Superior temporal gyrus (tissue), 1 donor: ENCODE data around the gene PRKCA.
"Not testable (repeated sequence)": the region's sequence is repeated elsewhere in the genome, so short reads cannot be mapped to it uniquely, and the experiment has no call there.

Source experiments
- DNase-seq: peaks from one replicate; pipeline ENCODE4 v3.0.0-alpha.2; 2016; ENCODE audit errors: extremely low spot score

The PRKCA gene

GRCh38 chr17:66682283-66682682 is 379.9 kb downstream of the PRKCA start:
- peak; percentile 65 for DNase-seq

- no peak for DNase-seq
Measured at GRCh38 chr17:66684261-66684660, 381.8 kb downstream of the PRKCA start.

GRCh38 chr17:66684731-66685130 is 382.3 kb downstream of the PRKCA start:
- no peak for DNase-seq

DNA sequence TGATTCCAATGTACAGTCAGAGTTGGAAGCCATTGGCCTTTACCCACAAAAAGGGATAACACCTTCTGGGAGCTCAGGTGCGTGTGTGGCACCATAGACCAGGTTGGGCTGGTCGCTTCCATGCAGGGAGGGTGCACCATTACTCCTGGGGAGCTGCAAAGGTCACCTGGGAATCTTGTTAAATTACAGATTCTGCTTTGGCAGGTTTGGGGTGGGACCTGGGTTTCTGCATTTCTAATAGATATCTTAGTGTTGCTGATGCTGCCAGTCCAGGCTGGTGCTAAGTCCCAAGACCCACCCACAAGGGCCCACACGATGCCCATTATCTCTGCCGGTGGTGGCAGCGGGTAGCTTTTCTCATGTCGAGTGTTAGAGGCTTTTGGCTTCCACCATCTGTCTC is 384.2 kb downstream of the PRKCA start:
- DNase-seq = no peak

- no peak for DNase-seq
Measured at GRCh38 chr17:66687570-66688284, 385.3 kb downstream of the PRKCA start.

GRCh38 chr17:66689221-66689620 is 386.8 kb downstream of the PRKCA start:
- DNase-seq = no peak

DNA sequence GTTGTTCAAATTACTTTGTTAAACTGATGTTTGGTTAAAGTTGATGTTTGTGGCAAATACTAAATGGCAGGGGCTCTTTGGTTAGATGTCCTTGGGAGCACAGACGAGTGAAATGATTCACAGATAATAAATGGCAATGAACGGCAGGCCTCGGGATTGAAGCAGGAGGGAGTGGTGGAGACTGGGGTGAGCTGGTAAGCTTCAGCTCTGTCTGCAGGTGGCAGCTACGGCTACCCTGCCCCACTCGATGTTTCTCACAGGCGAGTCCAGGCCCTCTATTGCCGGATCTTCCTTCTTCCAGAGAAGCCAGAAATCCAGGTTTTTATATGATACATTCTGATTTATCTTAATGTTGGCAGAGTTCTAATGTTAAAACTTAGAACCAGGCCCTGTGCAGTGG is 387.8 kb downstream of the PRKCA start:
- DNase-seq = no peak

DNA sequence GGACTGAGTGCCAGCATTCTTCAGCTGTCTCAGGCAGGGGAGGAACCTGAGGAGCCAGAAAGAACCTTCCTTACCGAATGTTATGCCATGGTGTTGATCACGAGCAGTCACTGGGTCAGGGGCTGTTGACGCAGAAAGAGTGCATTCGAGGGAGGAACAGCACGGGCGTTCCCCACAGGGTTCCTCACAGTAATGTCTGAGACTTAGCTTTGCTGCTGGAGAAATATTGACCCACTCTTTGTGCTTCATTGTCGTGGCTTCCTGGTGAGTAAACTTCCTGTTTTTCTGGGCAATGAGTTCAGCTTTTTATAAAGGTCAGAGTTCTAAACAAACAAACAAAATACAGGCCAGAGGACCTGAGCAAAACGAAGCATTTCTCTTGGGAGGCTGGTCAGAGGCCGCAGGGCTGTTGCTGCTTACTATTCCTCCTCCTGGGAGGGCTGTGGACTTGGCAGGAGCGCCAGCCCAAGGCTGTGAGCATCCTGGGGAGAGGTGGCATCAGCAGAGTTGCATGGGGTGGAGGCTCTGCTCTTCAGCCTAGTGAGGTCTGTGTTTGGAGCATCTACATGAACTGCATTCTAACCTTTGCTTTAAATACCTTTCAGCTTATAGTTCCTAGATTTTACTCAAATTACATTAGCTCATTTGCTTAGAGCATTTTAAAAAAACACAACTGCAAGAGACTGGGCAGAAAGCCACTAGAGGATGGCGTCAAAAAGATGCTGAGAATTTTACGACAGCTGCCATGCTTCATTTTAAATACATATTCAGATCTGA is 389.4 kb downstream of the PRKCA start:
- DNase-seq = peak; percentile 9

DNA sequence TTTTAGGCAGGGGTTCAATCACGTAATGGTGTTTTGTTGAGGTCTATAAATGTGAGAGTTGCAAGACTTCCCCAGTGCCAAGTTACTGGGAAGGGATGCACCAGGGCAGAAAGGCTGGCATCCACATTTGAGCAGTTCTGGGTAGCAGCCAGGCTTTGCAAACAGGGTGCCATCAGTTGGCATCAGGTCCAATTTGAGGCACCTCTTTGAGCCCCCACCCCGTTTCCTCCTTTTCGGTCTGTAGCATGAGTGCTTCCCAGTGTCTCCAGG is 389.9 kb downstream of the PRKCA start:
- DNase-seq = no peak

- no peak for DNase-seq
Measured at GRCh38 chr17:66695098-66695497, 392.7 kb downstream of the PRKCA start.

DNA sequence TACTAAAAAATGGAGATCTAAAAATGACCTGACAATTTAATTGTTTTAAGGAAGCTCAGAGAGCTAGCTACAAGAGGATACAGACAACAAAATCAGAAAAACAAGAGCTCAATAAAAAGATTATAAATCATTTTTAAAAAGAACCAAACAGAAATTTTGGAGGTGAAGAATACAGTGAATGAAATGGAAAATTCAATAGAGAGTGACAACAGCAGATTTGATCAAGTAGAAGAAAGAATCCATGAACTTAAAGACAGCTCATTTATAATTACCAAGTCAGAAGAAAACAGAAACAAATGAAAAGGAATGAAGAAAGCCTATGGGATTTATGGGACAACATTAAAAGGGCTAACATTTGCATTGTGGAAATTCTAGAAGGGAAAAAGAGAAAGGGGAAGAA is 395.9 kb downstream of the PRKCA start:
- DNase-seq = no peak

DNA sequence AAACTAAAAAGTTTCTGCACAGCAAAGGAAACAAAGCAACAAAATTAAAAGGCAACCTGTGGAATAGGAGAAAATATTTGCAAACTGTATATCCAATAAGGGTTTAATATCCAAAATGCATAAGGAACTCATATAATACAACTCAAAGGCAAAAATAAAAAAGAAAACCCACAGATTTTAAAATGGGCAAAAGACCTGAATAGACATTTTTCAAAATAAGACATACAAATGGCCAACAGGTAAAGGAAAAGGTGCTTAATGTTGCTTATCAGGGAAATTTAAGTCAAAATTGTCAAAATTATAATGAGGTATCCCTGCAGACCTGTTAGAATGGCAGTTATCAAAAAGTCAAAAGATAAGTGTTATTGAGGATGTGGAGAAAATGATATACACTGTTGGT is 399.0 kb downstream of the PRKCA start:
- DNase-seq = no peak

DNA sequence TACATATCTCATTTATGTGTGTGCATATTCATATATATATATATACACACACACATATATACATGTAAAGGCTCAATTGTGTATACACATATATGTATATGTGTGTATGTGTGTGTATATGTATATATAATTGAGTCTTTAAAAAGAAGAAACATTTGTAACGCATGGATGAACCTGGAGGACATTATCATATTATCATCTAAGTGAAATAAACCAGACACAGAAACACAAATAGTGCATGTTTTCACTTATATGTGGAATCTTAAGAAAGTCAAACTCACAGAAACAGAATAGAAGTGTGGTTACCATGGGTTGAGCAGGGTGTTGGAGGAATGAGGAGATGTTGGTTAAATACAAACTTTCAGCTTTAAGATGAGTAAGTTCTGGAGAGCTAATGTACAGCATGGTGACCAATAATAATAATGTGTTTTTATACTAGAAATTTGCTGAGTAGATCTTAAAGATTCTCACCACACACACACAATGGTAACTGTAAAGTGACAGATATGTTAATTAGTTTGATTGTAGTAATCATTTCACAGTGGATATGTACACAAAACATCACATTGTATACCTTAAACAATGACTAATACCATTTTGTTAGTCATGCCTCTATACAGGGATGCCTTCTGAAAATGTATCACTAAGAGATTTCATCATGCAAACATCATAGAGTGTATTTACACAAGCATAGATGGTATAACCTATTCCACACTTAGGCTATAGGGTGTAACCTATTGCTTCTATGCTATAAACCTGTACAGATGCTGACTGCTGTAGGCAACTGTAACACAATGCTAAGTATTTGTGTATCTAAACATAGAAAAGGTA is 399.9 kb downstream of the PRKCA start:
- peak; percentile 9 for DNase-seq

DNA sequence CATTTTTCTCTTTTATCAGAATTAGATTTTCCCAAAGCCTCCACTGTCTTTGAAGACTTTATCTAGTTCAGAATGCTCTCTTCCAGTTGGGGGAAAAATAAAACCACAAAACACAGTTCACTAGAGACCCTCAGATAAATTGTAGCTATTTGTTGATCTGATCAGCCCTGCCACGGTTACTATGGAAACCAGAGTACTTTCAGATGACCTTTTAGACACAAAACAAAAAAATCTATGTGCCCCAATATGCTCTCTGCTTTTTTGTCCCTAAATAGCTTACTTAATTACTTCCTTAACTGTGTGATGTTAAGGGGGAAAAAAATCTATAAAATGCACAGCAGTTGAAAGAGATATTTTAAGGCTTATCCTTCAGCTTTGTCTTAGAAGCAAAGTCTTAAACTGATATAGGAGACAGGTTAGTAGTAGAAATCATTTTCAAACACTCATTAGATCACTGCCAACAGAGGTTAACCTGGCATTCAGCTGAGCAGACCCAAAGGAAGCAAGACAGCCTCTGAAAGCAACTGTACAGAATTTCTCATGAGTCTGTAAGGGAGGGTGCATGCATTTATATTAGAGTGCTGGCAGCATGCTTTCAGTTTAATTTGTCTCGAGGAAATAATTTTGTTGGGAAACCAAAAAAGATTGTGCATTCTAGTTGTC is 402.6 kb downstream of the PRKCA start:
- peak; percentile 9 for DNase-seq

GRCh38 chr17:66706851-66707450 is 404.5 kb downstream of the PRKCA start:
- no peak for DNase-seq

GRCh38 chr17:66711401-66711800 is 409.0 kb downstream of the PRKCA start:
- DNase-seq = no peak

GRCh38 chr17:66711881-66712321 is 409.5 kb downstream of the PRKCA start:
- no peak for DNase-seq

GRCh38 chr17:66712453-66712852 is 410.0 kb downstream of the PRKCA start:
- no peak for DNase-seq

DNA sequence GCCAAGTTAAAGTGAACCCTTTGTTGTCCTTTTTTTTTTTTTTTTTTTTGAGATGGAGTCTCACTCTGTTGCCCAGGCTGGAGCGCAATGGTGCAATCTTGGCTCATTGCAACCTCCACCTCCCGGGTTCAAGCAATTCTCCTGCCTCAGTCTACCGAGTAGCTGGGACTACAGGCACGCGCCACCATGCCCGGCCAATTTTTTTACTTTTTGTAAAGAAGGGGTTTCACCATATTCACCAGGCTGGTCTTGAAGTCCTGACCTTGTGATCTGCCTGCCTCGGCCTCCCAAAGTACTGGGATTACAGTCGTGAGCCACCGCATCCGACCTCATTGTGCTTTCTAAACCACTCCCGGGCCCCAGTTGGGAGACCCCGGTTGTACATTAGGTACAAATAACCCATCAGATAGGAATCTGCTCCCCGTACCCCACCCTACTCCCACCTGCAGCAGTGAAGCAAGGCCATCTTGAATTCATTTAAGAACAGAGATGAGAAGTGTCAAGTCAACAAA is 410.7 kb downstream of the PRKCA start:
- DNase-seq = not testable (repeated sequence)

- no peak for DNase-seq
Measured at GRCh38 chr17:66713533-66714042, 411.2 kb downstream of the PRKCA start.
